ENCODE measurements around the gene WDR17. TPM values are rescaled to one million over a fixed set of nuclear protein-coding genes. Genes with fewer than 3 reads are reported as not detected.

Gene WDR17
- total RNA-seq, 1 donor from 2014 or later, result 1.8 TPM

GRCh38 chr4:176066757-176067156 lies 1.1 kb downstream of the WDR17 start:
- Histone ChIP-seq H3K4me2 (ENCODE audit: low read length) (no peak overlapping the region), H4K20me1 (ENCODE audit: insufficient read depth, low read length) (no peaks in the 10 kb centered on the region), H3K79me2 (ENCODE audit: insufficient read depth, low read length) (no peaks in the 10 kb centered on the region), H2AFZ (ENCODE audit: low read depth, low read length) (no peak overlapping the region), H3K27ac (ENCODE audit: low read depth, low read length) (no peak overlapping the region), H3K36me3 (ENCODE audit: insufficient read depth, low read length) (no peaks in the 10 kb centered on the region), H3K9ac (ENCODE audit: low read length) (no peak overlapping the region), H3K4me3 (ENCODE audit: insufficient read depth, low read depth, low read length) (no peak overlapping the region), H3K4me1 (ENCODE audit: insufficient read depth, low read length) (no peaks in the 10 kb centered on the region), H3K9me3 (ENCODE audit: insufficient read depth, low read depth, low read length) (no peaks in the 10 kb centered on the region), H3K27me3 (ENCODE audit: insufficient read depth, low read length) (no peaks in the 10 kb centered on the region)
- no peaks in the 10 kb centered on the region for H3K36me3 Mint-ChIP-seq (ENCODE audit: low read depth, unreplicated experiment)
- H3K27ac Mint-ChIP-seq (ENCODE audit: unreplicated experiment), result no peak overlapping the region
- TF ChIP-seq CTCF (IDR thresholded peaks at IDR 0.05; ENCODE audit: insufficient read depth, low read depth, low read length) (no peak), EZH2 (IDR thresholded peaks at IDR 0.05; ENCODE audit: insufficient read depth, low read length) (no peak)
- DNase-seq (ENCODE audit: low read depth) (no peak), FAIRE-seq (no peak)
- H3K9me3 Mint-ChIP-seq (ENCODE audit: unreplicated experiment), result no peaks in the 10 kb centered on the region
- no peaks in the 10 kb centered on the region for H3K27me3 Mint-ChIP-seq (ENCODE audit: low read depth, unreplicated experiment)
- no peaks in the 10 kb centered on the region for H3K4me1 Mint-ChIP-seq (ENCODE audit: low read depth, unreplicated experiment)
- no peak overlapping the region for H3K4me3 Mint-ChIP-seq (ENCODE audit: unreplicated experiment)

GRCh38 chr4:176077561-176077960 lies 11.9 kb downstream of the WDR17 start:
- Histone ChIP-seq H4K20me1 (ENCODE audit: insufficient read depth, low read length) (no peaks in the 10 kb centered on the region), H3K36me3 (ENCODE audit: insufficient read depth, low read length) (no peaks in the 10 kb centered on the region), H2AFZ (ENCODE audit: low read depth, low read length) (no peak overlapping the region), H3K4me1 (ENCODE audit: insufficient read depth, low read length) (no peaks in the 10 kb centered on the region), H3K27ac (ENCODE audit: low read depth, low read length) (no peak overlapping the region), H3K9ac (ENCODE audit: low read length) (no peak overlapping the region), H3K79me2 (ENCODE audit: insufficient read depth, low read length) (no peaks in the 10 kb centered on the region), H3K9me3 (ENCODE audit: insufficient read depth, low read depth, low read length) (no peaks in the 10 kb centered on the region), H3K4me2 (ENCODE audit: low read length) (no peak overlapping the region), H3K27me3 (ENCODE audit: insufficient read depth, low read length) (no peaks in the 10 kb centered on the region), H3K4me3 (ENCODE audit: insufficient read depth, low read depth, low read length) (no peak overlapping the region)
- Mint-ChIP-seq H3K36me3 (ENCODE audit: low read depth, unreplicated experiment) (no peaks in the 10 kb centered on the region), H3K27me3 (ENCODE audit: low read depth, unreplicated experiment) (no peaks in the 10 kb centered on the region), H3K4me3 (ENCODE audit: unreplicated experiment) (no peak overlapping the region), H3K9me3 (ENCODE audit: unreplicated experiment) (no peaks in the 10 kb centered on the region), H3K4me1 (ENCODE audit: low read depth, unreplicated experiment) (no peaks in the 10 kb centered on the region), H3K27ac (ENCODE audit: unreplicated experiment) (no peak overlapping the region)
- DNase-seq (ENCODE audit: low read depth) (no peak), FAIRE-seq (no peak)
- TF ChIP-seq EZH2 (IDR thresholded peaks at IDR 0.05; ENCODE audit: insufficient read depth, low read length), result no peak
- TF ChIP-seq CTCF (IDR thresholded peaks at IDR 0.05; ENCODE audit: insufficient read depth, low read depth, low read length), result no peak

GRCh38 chr4:176084769-176085168 lies 19.1 kb downstream of the WDR17 start:
- Mint-ChIP-seq H3K4me3 (ENCODE audit: unreplicated experiment) (no peak overlapping the region), H3K4me1 (ENCODE audit: low read depth, unreplicated experiment) (no peaks in the 10 kb centered on the region), H3K27ac (ENCODE audit: unreplicated experiment) (no peak overlapping the region), H3K36me3 (ENCODE audit: low read depth, unreplicated experiment) (no peaks in the 10 kb centered on the region), H3K27me3 (ENCODE audit: low read depth, unreplicated experiment) (no peaks in the 10 kb centered on the region), H3K9me3 (ENCODE audit: unreplicated experiment) (no peaks in the 10 kb centered on the region)
- no peak for FAIRE-seq
- TF ChIP-seq EZH2 (IDR thresholded peaks at IDR 0.05; ENCODE audit: insufficient read depth, low read length) (no peak), CTCF (IDR thresholded peaks at IDR 0.05; ENCODE audit: insufficient read depth, low read depth, low read length) (no peak)
- no peak for DNase-seq (ENCODE audit: low read depth)
- H3K79me2 ChIP-seq (ENCODE audit: insufficient read depth, low read length), result no peaks in the 10 kb centered on the region
- H3K27me3 ChIP-seq (ENCODE audit: insufficient read depth, low read length), result no peaks in the 10 kb centered on the region
- H3K27ac ChIP-seq (ENCODE audit: low read depth, low read length), result no peak overlapping the region
- no peaks in the 10 kb centered on the region for H3K9me3 ChIP-seq (ENCODE audit: insufficient read depth, low read depth, low read length)
- H3K36me3 ChIP-seq (ENCODE audit: insufficient read depth, low read length), result no peaks in the 10 kb centered on the region
- H2AFZ ChIP-seq (ENCODE audit: low read depth, low read length), result no peak overlapping the region
- no peaks in the 10 kb centered on the region for H4K20me1 ChIP-seq (ENCODE audit: insufficient read depth, low read length)
- H3K4me3 ChIP-seq (ENCODE audit: insufficient read depth, low read depth, low read length), result no peak overlapping the region
- H3K4me1 ChIP-seq (ENCODE audit: insufficient read depth, low read length), result no peaks in the 10 kb centered on the region
- H3K4me2 ChIP-seq (ENCODE audit: low read length), result no peak overlapping the region
- no peak overlapping the region for H3K9ac ChIP-seq (ENCODE audit: low read length)
